HL-60 (cell line): Measurements from ENCODE around the gene DNAH12.

Experiments used
- DNase-seq, 2 experiments: peaks; one replicate each; pipeline ENCODE4 v3.0.0-alpha.2; 2010 to 2020; ENCODE audit warnings: low read depth in 1 of 2, low spot score in 1 of 2
- H3K27ac ChIP-seq: fragments of 250-450 bp; sonication (Bioruptor Pico); replicated peaks from 2 replicates; pipeline ENCODE4 v1.5.1; 2020; ENCODE audit warnings: mild to moderate bottlenecking, moderate library complexity
- H3K27me3 ChIP-seq: fragments of 250-450 bp; sonication (Bioruptor Pico); 2 replicates; pipeline ENCODE4 v1.5.1; 2021; ENCODE audit warnings: mild to moderate bottlenecking, moderate library complexity; ENCODE audit not compliant: insufficient read depth, poor library complexity, severe bottlenecking
- H3K4me3 ChIP-seq: replicated peaks from 2 replicates; pipeline ENCODE4 v1.5.1; 2011; ENCODE audit warnings: mild to moderate bottlenecking, control low read depth, low read length; ENCODE audit not compliant: insufficient read depth
- GABPA ChIP-seq: IDR thresholded peaks from 2 replicates; pipeline ENCODE4 v1.6.1; 2012; ENCODE audit warnings: low read depth
- POLR2AphosphoS5 ChIP-seq: IDR thresholded peaks from 2 replicates; pipeline ENCODE4 v1.6.1; 2012; ENCODE audit warnings: low read depth
- REST ChIP-seq: IDR thresholded peaks from 2 replicates; pipeline ENCODE4 v1.6.1; 2012; ENCODE audit warnings: low read depth; ENCODE audit not compliant: insufficient replicate concordance
- SPI1 ChIP-seq: IDR thresholded peaks from 2 replicates; pipeline ENCODE4 v1.6.1; 2012; ENCODE audit warnings: low read depth, mild to moderate bottlenecking, borderline replicate concordance
- TF ChIP-seq, protein P1 (sequence below): IDR thresholded peaks from one replicate; pipeline ENCODE4 v1.5.1; 2011; ENCODE audit warnings: low read length, control low read depth, inconsistent platforms; ENCODE audit not compliant: insufficient read depth

Gene DNAH12

GRCh38 chr3:57575966-57576626 lies 32.0 kb upstream of the DNAH12 start:
- H3K4me3 ChIP-seq: no peak overlapping the region
- no peak overlapping the region for H3K27ac ChIP-seq

DNA sequence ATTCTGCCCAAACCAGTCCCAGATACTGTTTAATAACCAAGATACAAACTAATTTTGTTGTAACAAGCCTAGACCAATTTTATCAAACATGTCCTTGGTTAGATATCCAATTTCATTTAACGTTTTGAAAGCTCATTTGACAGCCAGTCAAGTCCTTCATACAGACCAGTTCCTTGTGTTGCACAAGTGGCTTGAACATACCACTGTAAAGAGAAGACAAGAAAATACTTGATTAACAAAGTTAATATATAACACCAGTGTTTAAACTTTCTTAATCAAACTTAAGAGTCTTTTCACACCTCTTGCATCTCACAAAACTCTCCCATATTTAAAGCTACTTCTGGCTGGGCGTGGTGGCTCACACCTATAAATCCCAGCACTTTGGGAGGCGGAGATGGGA lies 28.0 kb upstream of the DNAH12 start:
- no peak for TF ChIP-seq SPI1
- TF ChIP-seq GABPA: no peak
- no peak for TF ChIP-seq POLR2AphosphoS5
- TF ChIP-seq, protein P1, sequence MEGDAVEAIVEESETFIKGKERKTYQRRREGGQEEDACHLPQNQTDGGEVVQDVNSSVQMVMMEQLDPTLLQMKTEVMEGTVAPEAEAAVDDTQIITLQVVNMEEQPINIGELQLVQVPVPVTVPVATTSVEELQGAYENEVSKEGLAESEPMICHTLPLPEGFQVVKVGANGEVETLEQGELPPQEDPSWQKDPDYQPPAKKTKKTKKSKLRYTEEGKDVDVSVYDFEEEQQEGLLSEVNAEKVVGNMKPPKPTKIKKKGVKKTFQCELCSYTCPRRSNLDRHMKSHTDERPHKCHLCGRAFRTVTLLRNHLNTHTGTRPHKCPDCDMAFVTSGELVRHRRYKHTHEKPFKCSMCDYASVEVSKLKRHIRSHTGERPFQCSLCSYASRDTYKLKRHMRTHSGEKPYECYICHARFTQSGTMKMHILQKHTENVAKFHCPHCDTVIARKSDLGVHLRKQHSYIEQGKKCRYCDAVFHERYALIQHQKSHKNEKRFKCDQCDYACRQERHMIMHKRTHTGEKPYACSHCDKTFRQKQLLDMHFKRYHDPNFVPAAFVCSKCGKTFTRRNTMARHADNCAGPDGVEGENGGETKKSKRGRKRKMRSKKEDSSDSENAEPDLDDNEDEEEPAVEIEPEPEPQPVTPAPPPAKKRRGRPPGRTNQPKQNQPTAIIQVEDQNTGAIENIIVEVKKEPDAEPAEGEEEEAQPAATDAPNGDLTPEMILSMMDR: no peak
- no peak for TF ChIP-seq REST
- H3K27ac ChIP-seq: no peak overlapping the region
- H3K4me3 ChIP-seq: no peak overlapping the region
- no peaks in the 10 kb centered on the region for H3K27me3 ChIP-seq
- DNase-seq: no peak

More at GRCh38 chr3:57575966-57576626, 32.0 kb upstream of the DNAH12 start:
- TF ChIP-seq SPI1: no peak
- TF ChIP-seq POLR2AphosphoS5: no peak
- TF ChIP-seq REST: no peak
- TF ChIP-seq, protein P1: no peak
- H3K27me3 ChIP-seq: no peaks in the 10 kb centered on the region
- no peak for DNase-seq

DNA sequence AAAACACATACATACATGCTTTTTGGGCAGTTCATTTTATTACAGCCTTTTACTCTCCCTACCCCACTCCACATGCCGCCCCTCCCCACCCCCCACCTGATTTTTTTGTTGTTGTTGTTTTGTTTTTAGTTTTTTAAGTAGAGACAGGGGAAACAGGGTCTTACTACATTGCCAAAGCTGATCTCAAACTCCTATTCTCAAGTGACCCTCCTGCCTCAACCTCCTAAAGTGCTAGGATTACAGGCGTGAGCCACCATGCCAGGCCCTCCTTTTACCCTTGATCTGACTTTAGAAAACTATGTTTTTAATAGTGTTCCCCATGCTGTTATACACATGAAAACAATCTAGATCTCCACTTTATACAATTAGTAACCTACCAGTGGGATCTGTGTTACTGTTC lies 26.7 kb upstream of the DNAH12 start:
- Histone ChIP-seq H3K4me3 (no peak overlapping the region), H3K27ac (no peak overlapping the region), H3K27me3 (no peaks in the 10 kb centered on the region)
- TF ChIP-seq, protein P1: no peak
- TF ChIP-seq POLR2AphosphoS5 (no peak), SPI1 (no peak), REST (no peak), GABPA (no peak)
- DNase-seq: no peak
